NCI-H446 treated with DMSO at 0.1 percent for 48 hours (cell line): ENCODE data around the gene SELENOH.

Source experiments
- DNase-seq: peaks from one replicate; lab custom pipeline; 2025; lab: John Stamatoyannopoulos, UW

SELENOH gene

GRCh38 chr11:57746920-57747319, 5.6 kb downstream of the SELENOH start:
- DNase-seq = no peak

- DNase-seq = no peak
These were observed 9.9 kb downstream of the SELENOH start for GRCh38 chr11:57751176-57751575.

GRCh38 chr11:57751676-57752253, 10.5 kb downstream of the SELENOH start, which contains the start of gene BTBD18:
Gene BTBD18 (minus strand): TSS chr11:57751819. CDS start chr11:57751188, 631 bp downstream.
- no peak for DNase-seq

GRCh38 chr11:57752954-57753353, 11.7 kb downstream of the SELENOH start:
- DNase-seq = no peak

GRCh38 chr11:57758174-57758573, 16.9 kb downstream of the SELENOH start:
- no peak for DNase-seq

GRCh38 chr11:57761301-57762234, 20.3 kb downstream of the SELENOH start, which contains the start of gene CTNND1:
Gene CTNND1 (plus strand): TSS chr11:57761802. CDS start chr11:57791479, 29,677 bp downstream.
- DNase-seq = peak; percentile 97

- no peak for DNase-seq
These were observed 21.1 kb downstream of the SELENOH start for GRCh38 chr11:57762235-57762861.

GRCh38 chr11:57763568-57763967, 22.3 kb downstream of the SELENOH start:
- DNase-seq = no peak

- DNase-seq = no peak
These were observed 22.7 kb downstream of the SELENOH start for GRCh38 chr11:57764021-57764420.

GRCh38 chr11:57764566-57764965, 23.3 kb downstream of the SELENOH start:
- DNase-seq = no peak

- DNase-seq = no peak
These were observed 23.7 kb downstream of the SELENOH start for GRCh38 chr11:57764972-57765371.

- DNase-seq = no peak
These were observed 29.5 kb downstream of the SELENOH start for GRCh38 chr11:57770793-57771192.

- DNase-seq = no peak
These were observed 30.1 kb downstream of the SELENOH start for GRCh38 chr11:57771365-57771764.

GRCh38 chr11:57772562-57772961, 31.3 kb downstream of the SELENOH start:
- DNase-seq = no peak

- DNase-seq = no peak
These were observed 31.8 kb downstream of the SELENOH start for GRCh38 chr11:57773026-57773598.

- no peak for DNase-seq
These were observed 34.2 kb downstream of the SELENOH start for GRCh38 chr11:57775491-57775890.

- DNase-seq = no peak
These were observed 34.8 kb downstream of the SELENOH start for GRCh38 chr11:57776031-57776521.

GRCh38 chr11:57776577-57777210, 35.4 kb downstream of the SELENOH start:
- DNase-seq = no peak

GRCh38 chr11:57777969-57778317, 36.7 kb downstream of the SELENOH start:
- DNase-seq = no peak

GRCh38 chr11:57778318-57779037, 37.2 kb downstream of the SELENOH start:
- DNase-seq = no peak

- DNase-seq = no peak
These were observed 38.0 kb downstream of the SELENOH start for GRCh38 chr11:57779276-57779675.
